BJ (cell line): ENCODE data around the gene MYCBP. TPM values are rescaled to one million over a fixed set of nuclear protein-coding genes. Genes with fewer than 3 reads are reported as not detected.

Source experiments
- CTCF ChIA-PET: fragments of 350-600 bp; formaldehyde crosslinking; extraction: SDS; loops from one replicate; lab custom pipeline; 2021; ENCODE audit warnings: antibody characterized with exemption, inconsistent platforms; lab: Yijun Ruan, JAX
- POLR2A ChIA-PET: fragments of 300-600 bp; sonication (Branson Sonifier 250); formaldehyde crosslinking; extraction: SDS; loops from one replicate; lab custom pipeline; 2021; ENCODE audit warnings: antibody characterized with exemption; lab: Charles Lee
- DNase-seq: peaks from one replicate; pipeline ENCODE4 v3.0.0-alpha.2; 2011; ENCODE audit warnings: low read depth
- H3K27me3 ChIP-seq: 2 replicates; pipeline ENCODE4 v1.6.0; 2011; ENCODE audit warnings: low read length; ENCODE audit not compliant: control insufficient read depth, insufficient read depth
- H3K36me3 ChIP-seq: 2 replicates; pipeline ENCODE4 v1.5.1; 2011; ENCODE audit warnings: low read length; ENCODE audit not compliant: control insufficient read depth, insufficient read depth
- H3K4me3 ChIP-seq: 2 replicates; pipeline ENCODE4 v1.5.1; 2011; ENCODE audit warnings: low read depth, mild to moderate bottlenecking, control low read depth, low read length
- polyA plus RNA-seq: library from polyadenylated mRNA; depleted of rRNA; stranded (reverse); fragments of >200 nt; gene quantifications from 2 replicates; pipeline ENCODE4 v1.2.3, GENCODE V29; 2011; rRNA removed
- small RNA-seq: library from RNA; depleted of rRNA; stranded (forward); fragments of <200 nt; gene quantifications from one replicate; pipeline ENCODE3, GENCODE V24; 2012; ENCODE audit warnings: low replicate concordance, low read depth; ENCODE audit not compliant: insufficient read length
- TF ChIP-seq, protein P1 (sequence below): IDR thresholded peaks from 2 replicates; pipeline ENCODE4 v1.5.1; 2011; ENCODE audit warnings: low read depth, mild to moderate bottlenecking, control low read depth, inconsistent platforms, low read length, moderate library complexity; ENCODE audit not compliant: insufficient read depth

Gene MYCBP
- polyA plus RNA-seq, 1 experiment = 11.2 TPM

DNA sequence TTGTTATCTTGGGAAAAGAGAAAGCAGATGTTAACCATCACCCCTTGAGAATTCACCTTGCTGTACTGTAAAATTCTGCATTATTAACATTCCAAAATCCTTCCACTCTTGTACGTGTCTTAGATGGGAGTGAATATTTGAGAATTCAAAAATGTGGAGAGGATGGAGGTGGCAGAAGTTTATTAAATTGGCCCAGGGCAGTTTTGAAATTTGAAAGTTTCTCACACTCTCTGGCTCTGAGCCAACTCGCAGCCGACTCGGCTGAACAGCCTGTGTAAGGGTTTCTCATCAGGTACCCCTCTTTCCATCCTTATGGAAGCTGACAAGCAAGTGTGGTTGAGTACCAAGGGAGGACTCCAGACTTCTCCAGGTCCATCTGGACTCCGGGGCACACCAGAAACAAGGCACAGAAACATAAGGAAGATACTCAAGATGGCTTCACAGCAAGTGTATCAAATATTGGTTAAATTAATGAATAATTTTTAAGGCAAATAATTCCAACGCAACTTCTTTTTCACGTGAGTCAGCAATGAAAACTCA is 58.6 kb downstream of the MYCBP start:
- ChIA-PET CTCF (no interaction called here), POLR2A (no interaction called here)
- TF ChIP-seq, protein P1, sequence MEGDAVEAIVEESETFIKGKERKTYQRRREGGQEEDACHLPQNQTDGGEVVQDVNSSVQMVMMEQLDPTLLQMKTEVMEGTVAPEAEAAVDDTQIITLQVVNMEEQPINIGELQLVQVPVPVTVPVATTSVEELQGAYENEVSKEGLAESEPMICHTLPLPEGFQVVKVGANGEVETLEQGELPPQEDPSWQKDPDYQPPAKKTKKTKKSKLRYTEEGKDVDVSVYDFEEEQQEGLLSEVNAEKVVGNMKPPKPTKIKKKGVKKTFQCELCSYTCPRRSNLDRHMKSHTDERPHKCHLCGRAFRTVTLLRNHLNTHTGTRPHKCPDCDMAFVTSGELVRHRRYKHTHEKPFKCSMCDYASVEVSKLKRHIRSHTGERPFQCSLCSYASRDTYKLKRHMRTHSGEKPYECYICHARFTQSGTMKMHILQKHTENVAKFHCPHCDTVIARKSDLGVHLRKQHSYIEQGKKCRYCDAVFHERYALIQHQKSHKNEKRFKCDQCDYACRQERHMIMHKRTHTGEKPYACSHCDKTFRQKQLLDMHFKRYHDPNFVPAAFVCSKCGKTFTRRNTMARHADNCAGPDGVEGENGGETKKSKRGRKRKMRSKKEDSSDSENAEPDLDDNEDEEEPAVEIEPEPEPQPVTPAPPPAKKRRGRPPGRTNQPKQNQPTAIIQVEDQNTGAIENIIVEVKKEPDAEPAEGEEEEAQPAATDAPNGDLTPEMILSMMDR = no peak
- Histone ChIP-seq H3K36me3 (no peaks in the 10 kb centered on the region), H3K27me3 (peaks cover 46% of the 10 kb centered on the region), H3K4me3 (no peak overlapping the region)
- no peak for DNase-seq

DNA sequence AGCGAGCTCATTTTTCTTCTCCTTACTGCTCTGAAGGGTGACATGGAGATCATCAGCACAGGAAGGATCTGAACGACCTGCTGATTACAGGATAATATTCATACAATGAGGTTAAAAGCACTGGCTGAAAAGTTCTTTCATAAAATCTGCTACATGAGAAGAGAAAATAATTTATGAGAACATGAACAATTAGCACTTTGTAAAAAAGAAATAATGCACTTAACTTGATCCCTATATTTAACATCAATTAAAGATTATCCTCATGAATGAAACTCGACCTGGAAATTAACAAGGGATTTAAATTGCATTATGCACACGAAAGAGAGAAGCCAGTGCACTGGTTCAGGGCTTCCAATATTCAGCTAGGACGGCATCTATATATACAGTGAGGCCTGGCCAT is 60.2 kb downstream of the MYCBP start:
- CTCF ChIA-PET = no interaction called here
- no peaks in the 10 kb centered on the region for H3K36me3 ChIP-seq
- H3K27me3 ChIP-seq = peaks cover 42% of the 10 kb centered on the region
- DNase-seq = no peak
- POLR2A ChIA-PET = no interaction called here
- TF ChIP-seq, protein P1 = no peak
- H3K4me3 ChIP-seq = no peak overlapping the region

Small RNAs within 50 kb of the gene (small RNA-seq; reads per million reads assigned to genes)
- not detected for gene GJA9-MYCBP

Other genes starting within 250 kb of the MYCBP start
- gene RRAGC, start 13.6 kb downstream of the MYCBP start, polyA plus RNA-seq = 6.5 and 11.1 TPM in 2 replicates
- 0.05 TPM in 1 of 2 replicates, not detected in the other for gene GJA9, start 8.2 kb upstream of the MYCBP start, polyA plus RNA-seq
- 0.07 and 0.33 TPM in 2 replicates for gene RHBDL2, start 68.5 kb upstream of the MYCBP start, polyA plus RNA-seq
- 31.5 and 48.7 TPM in 2 replicates for gene AKIRIN1, start 117.9 kb upstream of the MYCBP start, polyA plus RNA-seq
- 223 and 632 TPM in 2 replicates for gene NDUFS5, start 153.0 kb upstream of the MYCBP start, polyA plus RNA-seq